ENCODE data around the gene CCDC200. TPM values are rescaled to one million over a fixed set of nuclear protein-coding genes. Genes with fewer than 3 reads are reported as not detected.
"Not testable (repeated sequence)": the region's sequence is repeated elsewhere in the genome, so short reads cannot be mapped to it uniquely, and the experiment has no call there.

Gene CCDC200
- total and polyA plus RNA-seq, 2 experiments from 2014 or later: 2.8 TPM; not detected in 1

DNA sequence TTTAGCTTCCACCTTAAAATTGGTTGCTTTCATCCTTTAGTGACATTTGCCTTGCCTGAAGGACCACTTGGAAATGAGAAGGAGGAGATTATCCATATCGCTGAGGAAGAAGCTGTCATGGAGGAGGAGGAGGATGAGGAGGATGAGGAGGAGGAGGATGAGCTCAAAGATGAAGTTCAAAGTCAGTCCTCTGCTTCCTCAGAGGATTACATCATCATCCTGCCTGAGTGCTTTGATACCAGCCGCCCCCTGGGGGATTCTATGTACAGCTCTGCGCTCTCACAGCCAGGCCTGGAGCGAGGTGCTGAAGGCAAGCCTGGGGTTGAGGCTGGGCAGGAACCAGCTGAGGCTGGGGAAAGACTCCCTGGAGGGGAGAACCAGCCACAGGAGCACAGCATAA is 28.3 kb downstream of the CCDC200 start:
- 88% methylated on average over 4 of the region's 4 CpGs for WGBS (ENCODE audit: low lambda C conversion rate, missing lambda C conversion rate)

DNA sequence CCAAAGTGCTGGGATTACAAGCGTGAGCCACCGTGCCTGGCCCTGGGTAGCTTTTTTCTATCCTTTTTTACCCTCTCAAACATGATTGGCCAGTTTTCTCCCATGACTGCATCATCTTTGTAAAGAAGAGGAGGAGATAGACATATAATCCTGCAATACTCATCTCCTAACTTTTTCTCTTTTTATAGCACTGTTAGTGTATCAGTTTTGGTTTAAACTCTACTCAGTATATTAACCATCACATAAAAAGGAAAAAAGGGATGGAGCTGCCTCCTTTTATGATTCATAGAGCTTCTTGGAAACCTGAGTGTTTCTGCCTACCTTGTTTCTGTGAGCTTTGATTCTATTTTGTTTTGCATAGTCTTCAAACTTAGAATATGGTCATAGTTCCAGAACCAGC is 28.8 kb downstream of the CCDC200 start:
- TF ChIP-seq EZH2phosphoT487 (IDR thresholded peaks at IDR 0.05; ENCODE audit: low read depth, severe bottlenecking, unreplicated experiment) (no peak), EZH2 (IDR thresholded peaks at IDR 0.05; ENCODE audit: borderline replicate concordance) (no peak)
- TF ChIP-seq, protein P1, sequence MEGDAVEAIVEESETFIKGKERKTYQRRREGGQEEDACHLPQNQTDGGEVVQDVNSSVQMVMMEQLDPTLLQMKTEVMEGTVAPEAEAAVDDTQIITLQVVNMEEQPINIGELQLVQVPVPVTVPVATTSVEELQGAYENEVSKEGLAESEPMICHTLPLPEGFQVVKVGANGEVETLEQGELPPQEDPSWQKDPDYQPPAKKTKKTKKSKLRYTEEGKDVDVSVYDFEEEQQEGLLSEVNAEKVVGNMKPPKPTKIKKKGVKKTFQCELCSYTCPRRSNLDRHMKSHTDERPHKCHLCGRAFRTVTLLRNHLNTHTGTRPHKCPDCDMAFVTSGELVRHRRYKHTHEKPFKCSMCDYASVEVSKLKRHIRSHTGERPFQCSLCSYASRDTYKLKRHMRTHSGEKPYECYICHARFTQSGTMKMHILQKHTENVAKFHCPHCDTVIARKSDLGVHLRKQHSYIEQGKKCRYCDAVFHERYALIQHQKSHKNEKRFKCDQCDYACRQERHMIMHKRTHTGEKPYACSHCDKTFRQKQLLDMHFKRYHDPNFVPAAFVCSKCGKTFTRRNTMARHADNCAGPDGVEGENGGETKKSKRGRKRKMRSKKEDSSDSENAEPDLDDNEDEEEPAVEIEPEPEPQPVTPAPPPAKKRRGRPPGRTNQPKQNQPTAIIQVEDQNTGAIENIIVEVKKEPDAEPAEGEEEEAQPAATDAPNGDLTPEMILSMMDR (IDR thresholded peaks at IDR 0.05; ENCODE audit: poor library complexity): no peak
- Histone ChIP-seq H3K4me3 (no peak overlapping the region), H3K9me2 (replicated peaks; ENCODE audit: insufficient read depth) (no peaks in the 10 kb centered on the region), H3K27me3 (no peaks in the 10 kb centered on the region), H3K79me2 (no peaks in the 10 kb centered on the region), H2AFZ (no peak overlapping the region), H3K4me1 (ENCODE audit: insufficient read depth) (no peaks in the 10 kb centered on the region), H3K36me3 (replicated peaks; ENCODE audit: insufficient read depth, low read depth) (peaks cover 12% of the 10 kb centered on the region), H3K9me3 (ENCODE audit: low read depth) (no peaks in the 10 kb centered on the region), H3K4me2 (no peak overlapping the region), H3K27ac (no peak overlapping the region), H4K20me1 (ENCODE audit: insufficient read depth, poor library complexity, severe bottlenecking) (peaks cover 2% of the 10 kb centered on the region)
- 94% methylated on average over 2 of the region's 2 CpGs for WGBS (ENCODE audit: low lambda C conversion rate, missing lambda C conversion rate)
- DNase-seq (ENCODE audit: low spot score): no peak

More for the DNA sequence above, 28.3 kb downstream of the CCDC200 start:
- Histone ChIP-seq H3K4me3 (no peak overlapping the region), H3K9me3 (ENCODE audit: low read depth) (no peaks in the 10 kb centered on the region), H4K20me1 (ENCODE audit: insufficient read depth, poor library complexity, severe bottlenecking) (peaks cover 2% of the 10 kb centered on the region), H3K79me2 (no peaks in the 10 kb centered on the region), H3K4me1 (ENCODE audit: insufficient read depth) (no peaks in the 10 kb centered on the region), H2AFZ (no peak overlapping the region), H3K27ac (no peak overlapping the region), H3K36me3 (replicated peaks; ENCODE audit: insufficient read depth, low read depth) (peaks cover 7% of the 10 kb centered on the region), H3K27me3 (no peaks in the 10 kb centered on the region), H3K4me2 (no peak overlapping the region), H3K9me2 (replicated peaks; ENCODE audit: insufficient read depth) (no peaks in the 10 kb centered on the region)
- no peak for DNase-seq (ENCODE audit: low spot score)
- TF ChIP-seq, protein P1 (IDR thresholded peaks at IDR 0.05; ENCODE audit: poor library complexity): no peak
- TF ChIP-seq EZH2 (IDR thresholded peaks at IDR 0.05; ENCODE audit: borderline replicate concordance) (no peak), EZH2phosphoT487 (IDR thresholded peaks at IDR 0.05; ENCODE audit: low read depth, severe bottlenecking, unreplicated experiment) (no peak)

DNA sequence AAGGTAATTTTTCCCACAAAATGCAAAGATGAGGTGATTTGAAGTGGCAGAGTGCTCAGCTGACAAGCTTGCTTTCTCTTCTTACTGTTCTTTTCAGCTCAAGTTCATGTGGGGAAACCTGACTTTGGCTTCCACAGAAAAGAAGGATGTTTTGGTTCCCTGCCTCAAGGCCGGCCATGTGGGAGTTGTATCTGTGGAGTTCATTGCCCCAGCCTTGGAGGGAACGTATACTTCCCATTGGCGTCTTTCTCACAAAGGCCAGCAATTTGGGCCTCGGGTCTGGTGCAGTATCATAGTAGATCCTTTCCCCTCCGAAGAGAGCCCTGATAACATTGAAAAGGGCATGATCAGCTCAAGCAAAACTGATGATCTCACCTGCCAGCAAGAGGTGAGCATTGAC is 35.2 kb downstream of the CCDC200 start:
- no peaks in the 10 kb centered on the region for H3K79me2 ChIP-seq
- H2AFZ ChIP-seq: no peak overlapping the region
- no peaks in the 10 kb centered on the region for H3K9me3 ChIP-seq (ENCODE audit: low read depth)
- no peaks in the 10 kb centered on the region for H4K20me1 ChIP-seq (ENCODE audit: insufficient read depth, poor library complexity, severe bottlenecking)
- H3K4me1 ChIP-seq (ENCODE audit: insufficient read depth): no peaks in the 10 kb centered on the region
- peaks cover 19% of the 10 kb centered on the region for H3K36me3 ChIP-seq (replicated peaks; ENCODE audit: insufficient read depth, low read depth)
- no peak overlapping the region for H3K27ac ChIP-seq
- 97% methylated on average over 5 of the region's 5 CpGs for WGBS (ENCODE audit: low lambda C conversion rate, missing lambda C conversion rate)
- DNase-seq (ENCODE audit: low spot score): no peak
- no peaks in the 10 kb centered on the region for H3K9me2 ChIP-seq (replicated peaks; ENCODE audit: insufficient read depth)
- TF ChIP-seq, protein P1 (IDR thresholded peaks at IDR 0.05; ENCODE audit: poor library complexity): no peak
- no peak for TF ChIP-seq EZH2phosphoT487 (IDR thresholded peaks at IDR 0.05; ENCODE audit: low read depth, severe bottlenecking, unreplicated experiment)
- no peak for TF ChIP-seq EZH2 (IDR thresholded peaks at IDR 0.05; ENCODE audit: borderline replicate concordance)
- H3K4me3 ChIP-seq: no peak overlapping the region
- H3K4me2 ChIP-seq: no peak overlapping the region
- H3K27me3 ChIP-seq: no peaks in the 10 kb centered on the region

DNA sequence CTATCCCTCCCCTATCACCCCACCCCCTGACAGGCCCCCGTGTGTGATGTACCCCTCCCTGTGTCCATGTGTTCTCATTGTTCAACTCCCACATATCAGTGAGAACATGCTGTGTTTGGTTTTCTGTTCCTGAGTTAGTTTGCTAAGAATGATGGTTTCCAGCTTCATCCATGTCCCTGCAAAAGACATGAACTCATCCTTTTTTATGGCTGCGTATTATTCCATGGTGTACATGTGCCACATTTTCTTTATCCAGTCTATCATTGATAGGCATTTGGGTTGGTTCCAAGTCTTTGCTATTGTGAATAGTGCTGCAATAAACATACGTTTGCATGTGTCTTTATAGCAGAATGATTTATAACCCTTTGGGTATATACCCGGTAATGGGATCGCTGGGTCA is 41.8 kb downstream of the CCDC200 start:
- not testable (repeated sequence) for H3K4me1 ChIP-seq (ENCODE audit: insufficient read depth); H3K27ac ChIP-seq; H3K27me3 ChIP-seq; DNase-seq (ENCODE audit: low spot score); H2AFZ ChIP-seq; H3K4me3 ChIP-seq; H3K9me2 ChIP-seq (replicated peaks; ENCODE audit: insufficient read depth); H3K9me3 ChIP-seq (ENCODE audit: low read depth); H3K4me2 ChIP-seq; H4K20me1 ChIP-seq (ENCODE audit: insufficient read depth, poor library complexity, severe bottlenecking)
- Histone ChIP-seq H3K36me3 (replicated peaks; ENCODE audit: insufficient read depth, low read depth) (peaks cover 11% of the 10 kb centered on the region), H3K79me2 (peaks cover 15% of the 10 kb centered on the region)
- WGBS (ENCODE audit: low lambda C conversion rate, missing lambda C conversion rate): 96% methylated on average over 5 of the region's 5 CpGs

Data from hepatocyte (in vitro differentiated cells).